ENCODE measurements around the gene SLC22A5.

DNA sequence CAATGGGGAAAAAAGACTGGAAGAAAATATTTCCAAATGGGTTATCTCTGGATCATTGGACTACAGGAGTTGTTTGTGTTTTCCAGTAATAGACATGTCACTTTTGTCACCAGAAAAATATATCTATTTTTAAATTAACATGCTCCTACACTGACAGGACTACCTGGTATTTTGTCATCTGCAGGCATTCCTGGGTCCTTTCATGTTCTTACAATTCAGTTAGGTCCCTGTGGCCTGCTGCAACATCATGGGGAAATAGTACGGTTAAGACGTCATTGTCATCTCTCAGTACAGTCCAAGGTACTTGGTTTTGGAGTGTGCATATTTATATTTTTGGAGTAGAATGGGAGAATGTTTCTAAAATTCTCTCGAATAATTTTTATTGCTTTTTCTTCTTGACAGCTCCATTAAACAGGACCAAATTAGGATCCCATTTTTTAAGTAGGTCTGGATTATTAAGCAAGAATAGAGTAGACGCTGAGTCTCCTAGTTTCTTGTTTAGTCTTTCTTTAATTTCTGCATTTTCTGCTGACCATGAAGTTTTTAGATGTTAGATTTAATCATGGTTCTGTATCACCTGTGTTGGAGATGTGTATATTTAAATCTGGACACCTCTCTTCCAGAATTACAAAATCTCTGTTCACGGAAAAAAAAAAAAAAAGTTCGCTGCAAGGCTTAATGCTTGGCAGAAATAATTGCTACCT lies 46.9 kb downstream of the SLC22A5 start:
- TF ChIP-seq POLR2A (IDR thresholded peaks at IDR 0.05; ENCODE audit: low read length) (no peak), GATA1 (IDR thresholded peaks at IDR 0.05; ENCODE audit: low read depth, low read length) (no peak)

Data from erythroblast (primary cell).